ENCODE results near the gene KRTAP10-3.

The KRTAP10-3 gene

DNA sequence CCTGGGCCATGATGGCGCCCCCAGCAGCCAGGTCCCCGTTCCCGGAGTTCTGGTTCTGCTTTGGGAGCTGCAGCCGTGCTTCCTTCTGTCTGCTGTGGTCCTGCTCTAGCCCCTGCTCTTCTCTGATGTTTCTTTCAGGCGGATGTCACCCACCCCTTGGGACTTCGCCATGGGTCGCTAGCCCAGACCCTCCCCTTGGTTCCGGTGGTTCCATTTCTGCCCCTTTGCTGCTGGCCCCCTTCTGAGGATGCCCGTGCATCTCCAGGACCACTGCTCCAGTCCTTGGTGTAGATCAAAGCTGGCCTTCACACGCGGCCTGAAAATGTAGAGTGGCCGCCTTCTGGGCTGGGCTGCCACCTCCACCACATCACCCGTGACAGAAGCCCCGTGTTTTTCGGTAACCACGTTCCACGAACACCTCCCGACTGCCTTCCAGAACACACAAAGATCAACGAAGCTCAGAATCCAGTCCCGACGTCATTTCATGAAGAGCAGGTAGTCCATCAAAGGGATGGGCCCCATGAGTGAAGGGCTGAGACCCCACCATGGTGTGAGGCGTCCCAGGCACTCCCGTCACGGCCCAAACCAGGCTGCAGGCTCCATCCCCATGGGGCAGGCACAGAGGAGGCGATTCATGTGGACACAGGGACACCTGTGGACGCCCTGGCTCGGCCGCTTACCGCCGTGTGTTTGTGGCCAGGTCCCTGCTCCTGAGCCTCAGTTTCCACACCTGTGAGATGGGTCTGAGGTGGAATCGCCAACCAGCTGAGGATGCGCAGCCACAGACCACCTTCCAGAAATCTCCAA, 43.0 kb downstream of the KRTAP10-3 start:
- DNase-seq (ENCODE audit: low read depth), result no peak

DNA sequence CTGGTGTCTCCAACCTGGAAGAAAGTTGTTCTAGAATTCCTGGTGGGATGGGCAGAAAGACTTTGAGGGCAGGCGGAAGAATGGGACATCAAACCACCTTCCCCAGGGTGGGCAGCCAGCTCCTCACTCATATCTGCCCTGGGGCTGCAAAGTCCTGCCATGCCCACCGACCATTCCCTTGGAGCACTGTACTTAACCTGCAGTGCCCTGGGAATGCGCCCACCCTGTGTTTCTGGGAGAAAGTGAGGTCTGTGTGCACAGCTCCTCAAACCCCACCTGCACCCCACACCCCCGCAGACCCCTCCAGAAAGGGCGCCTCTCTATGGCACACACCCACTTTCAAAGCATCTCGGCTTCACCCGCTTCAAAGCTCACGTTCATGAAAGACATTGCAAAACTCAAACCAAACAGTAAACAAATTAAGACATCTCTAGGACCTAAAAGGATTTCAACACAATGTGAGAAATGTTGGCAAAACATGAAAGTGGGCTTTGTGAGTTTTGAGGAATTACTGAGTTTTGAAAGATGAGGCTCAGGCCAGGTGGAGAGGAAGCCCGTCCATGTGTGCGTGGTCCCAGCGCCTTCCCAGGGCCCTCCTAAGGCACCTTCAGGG, 43.7 kb downstream of the KRTAP10-3 start:
- no peak for DNase-seq (ENCODE audit: low read depth)

DNA sequence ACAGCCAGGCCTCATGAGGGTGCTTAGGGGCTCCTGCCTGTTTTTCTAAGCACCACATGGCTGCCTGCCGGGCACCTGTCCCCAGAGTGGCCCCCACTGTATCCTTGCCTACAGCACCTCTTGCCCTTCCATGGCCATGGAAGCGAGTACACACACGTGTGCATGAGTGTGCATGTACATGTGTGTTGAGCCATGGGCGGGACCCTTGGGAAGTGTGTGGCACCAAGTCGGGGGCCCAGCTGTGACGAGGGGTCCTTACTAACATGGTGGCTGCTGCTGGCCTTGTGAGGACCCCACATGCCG, 44.4 kb downstream of the KRTAP10-3 start:
- no peak for DNase-seq (ENCODE audit: low read depth)

DNA sequence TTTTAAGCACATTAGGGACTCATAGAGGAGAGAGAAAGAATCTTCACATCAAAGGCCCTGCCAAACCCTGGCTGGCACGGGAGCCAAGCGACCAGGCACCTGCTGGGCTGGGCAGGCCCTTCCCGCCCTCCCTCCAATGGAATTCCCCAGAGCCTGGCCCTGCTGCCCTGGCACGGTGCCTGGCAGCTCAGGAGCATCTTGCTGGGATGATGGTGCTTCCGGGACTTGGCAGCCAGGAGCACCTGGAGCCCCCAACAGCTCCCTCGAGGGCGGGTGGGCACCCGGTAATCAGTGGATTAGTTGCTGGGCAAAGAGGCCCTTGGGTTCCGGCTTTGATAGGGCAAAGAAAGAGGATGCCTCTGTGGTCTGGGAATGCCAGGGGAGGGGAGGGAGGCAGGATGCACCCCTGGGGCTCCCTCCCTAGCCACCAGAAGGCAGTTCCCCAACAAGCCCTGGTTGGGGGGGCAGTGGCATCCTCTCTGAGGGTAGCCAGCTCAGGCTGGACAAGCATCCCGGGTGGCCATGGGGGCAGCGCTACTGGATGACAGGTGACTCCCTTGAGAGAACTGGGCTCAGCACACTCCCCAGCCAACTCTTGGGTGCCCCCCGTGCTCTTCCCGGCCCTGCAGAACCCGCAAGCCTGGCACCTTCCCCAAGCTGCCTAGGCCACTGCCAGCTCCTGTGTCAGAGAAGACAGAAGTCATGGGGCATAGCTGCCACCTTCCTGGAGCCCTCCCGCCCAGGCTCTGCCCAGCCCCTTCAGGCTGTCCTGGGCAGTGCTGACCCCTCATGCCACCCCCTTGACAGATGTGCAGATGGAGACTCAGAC, 45.0 kb downstream of the KRTAP10-3 start:
- DNase-seq (ENCODE audit: low read depth), result no peak

DNA sequence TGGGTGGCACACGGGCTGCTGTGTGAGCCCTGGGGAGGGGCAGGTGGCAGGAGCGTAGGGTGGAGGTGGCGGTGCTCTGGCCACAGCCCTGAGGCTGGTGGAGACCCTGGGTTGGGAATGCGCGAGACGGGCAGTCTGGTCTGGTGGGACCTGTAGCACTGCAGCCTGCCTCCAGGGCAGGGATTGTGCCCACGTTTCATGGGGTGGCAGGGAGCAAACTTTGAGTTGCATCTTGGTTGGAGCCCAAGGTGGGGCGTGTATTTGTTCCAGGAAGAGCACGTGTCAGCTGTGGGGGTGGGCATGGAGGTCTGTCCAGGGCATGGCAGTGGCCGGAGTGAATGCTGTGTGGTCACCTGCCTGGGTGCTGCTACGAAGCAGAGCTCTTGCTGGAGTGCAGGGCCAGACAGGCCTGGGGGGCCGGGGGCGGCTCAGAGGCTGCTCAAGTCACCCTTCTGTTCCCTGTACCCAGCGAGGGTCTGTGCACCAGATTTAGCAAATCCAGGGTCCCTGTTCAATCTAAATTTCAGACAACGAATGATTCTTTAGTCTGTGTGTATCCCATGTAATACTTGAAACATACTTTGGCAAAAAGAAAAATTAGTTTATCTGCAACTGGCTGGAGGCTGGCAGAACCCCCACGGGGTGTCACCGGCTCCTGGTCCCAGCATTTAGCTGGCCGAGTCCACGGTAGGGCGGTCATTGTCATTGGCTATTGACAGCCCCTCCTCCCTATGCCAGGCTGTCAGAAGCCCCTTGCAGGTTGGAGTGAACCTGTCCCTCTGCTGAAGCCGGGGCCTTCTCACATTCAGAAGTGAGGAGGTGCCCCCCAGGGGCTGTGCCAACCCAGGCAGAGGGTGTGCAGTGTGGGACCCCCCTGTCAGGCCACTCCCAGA, 45.9 kb downstream of the KRTAP10-3 start:
- no peak for DNase-seq (ENCODE audit: low read depth)

DNA sequence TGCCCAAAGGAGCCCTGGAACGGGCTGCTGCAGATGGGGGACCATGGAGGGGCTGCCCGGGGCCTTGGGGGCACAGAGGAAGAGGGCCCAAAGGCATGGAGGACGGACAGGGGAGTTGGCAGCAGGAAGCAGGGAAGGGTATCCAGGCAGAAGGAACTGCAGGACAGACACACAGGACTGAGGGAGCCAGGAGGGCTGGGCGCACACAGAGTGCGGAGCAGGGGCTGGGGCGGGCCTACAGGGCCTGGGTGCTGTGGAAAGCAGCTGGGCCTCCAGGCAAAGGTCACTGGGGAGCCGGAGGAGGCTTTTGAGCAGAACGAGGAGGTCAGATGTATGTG, 46.7 kb downstream of the KRTAP10-3 start:
- DNase-seq (ENCODE audit: low read depth), result no peak

DNA sequence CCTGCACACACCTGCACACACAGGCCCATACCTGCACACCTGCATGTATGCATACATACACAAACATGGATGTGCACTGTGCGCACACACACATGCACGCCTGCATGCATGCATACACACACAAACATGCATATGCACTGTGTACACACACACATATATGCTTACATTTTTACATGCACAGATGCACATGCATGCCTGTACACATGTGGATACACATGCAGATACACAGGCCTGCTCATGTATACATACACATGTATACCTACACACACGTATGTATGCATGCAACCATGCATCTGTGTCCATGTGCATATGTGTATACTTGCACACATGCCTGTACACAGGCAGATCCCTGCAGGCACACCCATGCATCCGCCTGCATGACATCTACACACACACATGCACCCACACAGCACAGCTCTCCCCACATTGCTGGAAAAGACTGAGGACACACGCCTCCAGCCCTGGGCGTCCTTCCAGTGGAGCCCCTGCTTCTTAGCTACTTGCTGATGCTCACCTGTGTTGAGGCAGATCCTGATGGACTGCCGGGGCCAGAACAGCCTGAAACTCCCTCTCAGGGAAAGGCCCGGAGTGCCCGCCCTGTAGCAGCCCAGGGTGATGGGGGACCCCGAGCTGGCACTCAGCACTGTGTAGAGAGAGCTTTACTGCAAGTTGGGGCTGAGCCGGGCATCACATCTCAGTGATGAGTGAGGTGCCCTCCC, 47.2 kb downstream of the KRTAP10-3 start:
- no peak for DNase-seq (ENCODE audit: low read depth)

DNA sequence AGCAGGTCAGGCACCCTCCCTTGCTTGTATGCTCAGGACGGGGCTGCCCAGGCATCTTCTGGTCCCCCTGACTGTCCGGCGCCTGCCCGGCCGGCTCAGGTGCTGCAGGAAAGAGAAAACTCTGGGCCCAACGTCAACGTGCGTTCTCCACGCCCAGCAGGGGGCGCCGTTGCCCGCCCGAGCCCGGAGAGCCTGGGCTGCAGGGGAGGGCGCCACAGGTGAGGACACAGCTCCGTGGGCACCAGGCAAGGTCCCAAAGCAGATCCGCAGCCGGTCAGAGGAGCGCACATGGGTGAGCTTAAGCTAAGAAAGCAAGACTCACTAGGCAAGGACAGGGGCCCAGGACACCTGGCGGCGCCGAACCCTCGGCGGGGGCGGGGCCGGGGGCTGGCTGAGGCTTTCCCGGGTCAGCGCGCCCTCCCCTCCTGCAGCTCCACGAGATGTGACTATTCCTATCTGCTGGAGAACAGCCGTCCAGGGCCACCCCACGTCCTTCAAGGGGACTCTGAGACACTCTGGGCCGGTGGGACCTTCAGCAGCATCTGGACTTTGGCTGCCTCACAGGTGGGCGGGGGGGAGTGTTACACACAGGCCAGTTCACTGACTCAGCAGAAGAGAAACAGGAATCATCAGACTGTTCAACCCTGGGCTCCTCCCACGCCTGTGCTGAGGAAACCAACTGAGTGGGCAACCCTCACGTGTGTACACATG, 47.9 kb downstream of the KRTAP10-3 start:
- DNase-seq (ENCODE audit: low read depth), result no peak

DNA sequence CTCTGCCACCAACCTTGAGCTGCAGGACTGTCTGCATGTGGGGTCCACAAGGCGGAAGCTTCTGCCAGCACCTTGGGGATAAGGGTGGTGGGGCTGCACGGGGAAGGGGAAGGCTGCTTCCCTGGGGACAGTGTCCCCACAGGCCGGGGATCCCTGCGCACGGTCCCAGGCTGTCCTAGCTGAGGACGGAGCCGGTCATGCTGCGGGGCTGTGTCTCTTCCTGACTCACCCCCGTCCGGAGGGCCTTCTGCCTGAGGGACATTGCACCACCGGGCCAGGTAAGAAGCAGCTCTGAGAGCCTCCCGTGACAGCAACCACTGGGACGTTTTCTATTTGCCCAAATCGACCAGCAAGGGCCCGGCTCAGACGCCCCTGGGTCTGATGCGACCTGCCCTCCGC, 48.5 kb downstream of the KRTAP10-3 start:
- no peak for DNase-seq (ENCODE audit: low read depth)

DNA sequence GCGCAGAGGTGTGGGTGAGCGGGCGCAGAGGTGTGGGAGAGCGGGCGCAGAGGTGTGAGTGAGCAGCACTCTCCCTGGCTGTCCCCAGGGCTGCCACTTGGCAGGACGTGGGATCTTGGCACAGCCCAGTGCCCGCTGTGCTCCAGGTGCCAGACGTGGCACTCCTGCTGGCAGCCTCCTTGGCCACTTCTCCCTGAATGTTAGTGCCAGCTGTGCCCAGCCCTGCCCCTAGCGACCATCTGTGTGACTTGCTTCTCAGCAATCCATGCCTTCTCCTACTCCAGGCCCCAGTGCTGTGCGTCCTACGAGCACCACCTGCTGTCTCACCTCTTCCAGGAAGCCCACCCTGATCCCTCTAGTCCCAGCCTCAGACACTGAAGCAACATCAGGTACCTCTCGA, 49.1 kb downstream of the KRTAP10-3 start:
- no peak for DNase-seq (ENCODE audit: low read depth)

DNA sequence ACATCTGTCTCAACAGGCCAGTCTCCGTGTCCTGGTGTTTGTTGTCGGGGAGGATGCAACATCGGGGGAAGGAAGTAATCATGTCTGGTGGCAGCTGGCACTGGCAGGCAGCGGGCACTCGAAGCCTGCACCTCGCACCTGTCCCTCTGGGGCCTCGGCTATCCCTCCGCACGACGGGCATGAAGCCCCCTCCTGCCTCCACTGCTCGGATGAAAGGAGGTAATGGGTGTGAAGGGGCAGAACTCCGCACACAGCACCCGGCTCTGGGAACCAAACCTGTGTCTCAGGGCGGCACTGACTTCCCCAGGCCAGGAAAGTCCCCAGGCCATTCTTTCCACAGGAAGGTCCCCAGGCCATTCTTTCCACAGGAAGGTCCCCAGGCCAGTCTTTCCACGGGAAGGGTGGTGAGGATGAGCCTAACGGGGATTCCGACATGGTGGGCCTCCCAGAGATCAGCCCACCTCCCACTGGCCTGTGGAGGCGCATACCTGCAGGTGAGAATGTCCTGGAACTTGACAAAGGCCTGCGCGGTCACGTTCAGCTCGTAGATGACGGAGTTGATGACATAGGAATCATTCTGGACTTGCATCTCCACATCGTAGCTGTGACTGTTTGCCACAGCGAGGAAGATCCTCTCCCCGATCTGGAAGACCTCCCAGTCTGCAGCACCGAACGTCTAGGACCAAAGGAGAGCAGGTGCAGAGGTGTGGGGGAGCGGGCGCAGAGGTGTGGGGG, 49.7 kb downstream of the KRTAP10-3 start:
- DNase-seq (ENCODE audit: low read depth), result no peak

DNA sequence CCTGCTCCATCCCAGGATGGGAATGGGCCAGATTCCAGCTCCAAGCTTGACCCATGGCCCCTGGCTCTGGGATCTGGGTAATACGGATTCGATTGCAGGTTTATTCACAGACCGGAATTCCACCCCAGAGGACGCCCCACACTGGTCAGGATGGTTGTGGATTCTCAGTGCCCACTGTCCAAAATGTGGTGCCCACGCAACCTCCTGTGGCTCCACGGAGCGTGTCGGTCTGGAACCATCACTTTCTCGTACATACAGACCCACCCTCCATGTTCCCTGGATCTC, 50.2 kb downstream of the KRTAP10-3 start:
- no peak for DNase-seq (ENCODE audit: low read depth)
